SU-DHL-6 (cell line): ENCODE results near the gene GAS7.

Experiments used
- H2AFZ ChIP-seq: fragments of 200-600 bp; sonication (generic); 2 replicates; pipeline ENCODE4 v1.6.1; 2014; ENCODE audit warnings: low read depth, mild to moderate bottlenecking, moderate library complexity, mixed read lengths, antibody characterized with exemption, low read length; ENCODE audit not compliant: severe bottlenecking
- H3F3A ChIP-seq: fragments of 200-600 bp; shearing (Covaris generic); 2 replicates; pipeline ENCODE4 v1.6.0; 2016; ENCODE audit warnings: antibody characterized with exemption, mild to moderate bottlenecking; ENCODE audit not compliant: insufficient read depth
- H3K27ac ChIP-seq: fragments of 200-600 bp; sonication (generic); 2 replicates; pipeline ENCODE4 v1.5.1; 2016; ENCODE audit warnings: low read depth, mild to moderate bottlenecking, low read length, moderate library complexity, mixed read lengths
- H3K27me3 ChIP-seq: fragments of 200-600 bp; sonication (generic), shearing (Covaris generic); 2 replicates; pipeline ENCODE4 v1.6.0; 2014; ENCODE audit warnings: mild to moderate bottlenecking, low read length
- H3K36me3 ChIP-seq: fragments of 200-600 bp; sonication (generic); 2 replicates; pipeline ENCODE4 v1.6.1; 2014; ENCODE audit warnings: mild to moderate bottlenecking, low read length, mixed read lengths
- H3K4me2 ChIP-seq: fragments of 300-600, 200-600 bp; shearing (Covaris generic), sonication (generic); 2 replicates; pipeline ENCODE4 v1.6.0; 2014; ENCODE audit warnings: low read length, low read depth, mild to moderate bottlenecking; ENCODE audit not compliant: poor library complexity, severe bottlenecking
- H3K4me3 ChIP-seq: fragments of 200-600 bp; sonication (generic); 2 replicates; pipeline ENCODE4 v1.5.1; 2014; ENCODE audit warnings: antibody characterized with exemption, low read length, mild to moderate bottlenecking, mixed read lengths; ENCODE audit not compliant: insufficient read depth, poor library complexity, severe bottlenecking
- H3K79me2 ChIP-seq: fragments of 200-600 bp; sonication (generic); 2 replicates; pipeline ENCODE4 v1.6.1; 2014; ENCODE audit warnings: mild to moderate bottlenecking, low read length, moderate library complexity; ENCODE audit not compliant: insufficient read depth
- H3K9ac ChIP-seq: fragments of 200-600 bp; sonication (generic); 2 replicates; pipeline ENCODE4 v1.7.0; 2014; ENCODE audit warnings: mild to moderate bottlenecking, low read length
- H3K9me2 ChIP-seq: fragments of 200-600 bp; sonication (generic); replicated peaks from 2 replicates; pipeline ENCODE4 v1.6.1; 2014; ENCODE audit warnings: low read length; ENCODE audit not compliant: insufficient read depth
- H3K9me3 ChIP-seq: fragments of 200-600 bp; sonication (generic); 2 replicates; pipeline ENCODE4 v1.6.1; 2014; ENCODE audit warnings: low read length, mixed read lengths; ENCODE audit not compliant: insufficient read depth
- H4K20me1 ChIP-seq: fragments of 200-600 bp; sonication (generic); 2 replicates; pipeline ENCODE4 v1.6.1; 2014; ENCODE audit warnings: low read depth, mild to moderate bottlenecking, antibody characterized with exemption, low read length, moderate library complexity, mixed read lengths
- CTCF ChIP-seq: fragments of 200-600 bp; sonication (generic); IDR thresholded peaks from one replicate; pipeline ENCODE4 v1.5.1; 2017; ENCODE audit warnings: antibody characterized with exemption, mild to moderate bottlenecking, low read length, moderate library complexity; ENCODE audit not compliant: insufficient read depth, poor library complexity, severe bottlenecking
- EZH2phosphoT487 ChIP-seq: fragments of 200-600 bp; sonication (generic), shearing (Covaris generic); conservative IDR thresholded peaks from 2 replicates; pipeline ENCODE4 v1.6.1; 2018; ENCODE audit warnings: mild to moderate bottlenecking, antibody characterized with exemption, low read length, moderate library complexity, mixed read lengths

Gene GAS7

GRCh38 chr17:10050597-10051101 lies 147.8 kb downstream of the GAS7 start:
- Histone ChIP-seq H3K9me2 (no peaks in the 10 kb centered on the region), H3K9ac (no peak overlapping the region), H2AFZ (no peak overlapping the region), H3K36me3 (no peaks in the 10 kb centered on the region), H3K79me2 (no peaks in the 10 kb centered on the region), H3F3A (0 out of 2 replicates have a peak, but pooled peaks cover 4% of the 10 kb centered on the region), H4K20me1 (no peaks in the 10 kb centered on the region), H3K4me2 (peak overlapping the region; percentile 4), H3K27me3 (no peaks in the 10 kb centered on the region), H3K4me3 (no peak overlapping the region), H3K9me3 (no peaks in the 10 kb centered on the region), H3K27ac (no peak overlapping the region)
- TF ChIP-seq CTCF (no peak), EZH2phosphoT487 (no peak)

GRCh38 chr17:10048629-10049350 lies 149.6 kb downstream of the GAS7 start:
- H3K27me3 ChIP-seq: peaks cover 3% of the 10 kb centered on the region; the same call in 1 of the 2 replicates
- no peak overlapping the region for H2AFZ ChIP-seq
- no peaks in the 10 kb centered on the region for H3K9me3 ChIP-seq
- no peak overlapping the region for H3K27ac ChIP-seq
- H3K9me2 ChIP-seq: no peaks in the 10 kb centered on the region
- no peak overlapping the region for H3K4me2 ChIP-seq
- H3K4me3 ChIP-seq: no peak overlapping the region
- TF ChIP-seq EZH2phosphoT487 (no peak), CTCF (no peak)
- 0 out of 2 replicates have a peak, but pooled peaks cover 4% of the 10 kb centered on the region for H3F3A ChIP-seq
- no peak overlapping the region for H3K9ac ChIP-seq
- no peaks in the 10 kb centered on the region for H4K20me1 ChIP-seq
- H3K79me2 ChIP-seq: no peaks in the 10 kb centered on the region
- H3K36me3 ChIP-seq: no peaks in the 10 kb centered on the region

- Histone ChIP-seq H3K79me2 (no peaks in the 10 kb centered on the region), H3K27ac (0 out of 2 replicates have a peak overlapping the region, but pooled peaks have one; percentile 0), H3K4me2 (peak overlapping the region; percentile 31), H3F3A (0 out of 2 replicates have a peak, but pooled peaks cover 4% of the 10 kb centered on the region), H3K27me3 (peaks cover 3% of the 10 kb centered on the region; the same call in 1 of the 2 replicates), H3K4me3 (no peak overlapping the region), H3K9ac (no peak overlapping the region), H2AFZ (no peak overlapping the region), H3K36me3 (no peaks in the 10 kb centered on the region), H4K20me1 (no peaks in the 10 kb centered on the region), H3K9me2 (no peaks in the 10 kb centered on the region), H3K9me3 (no peaks in the 10 kb centered on the region)
- TF ChIP-seq EZH2phosphoT487: no peak
- TF ChIP-seq CTCF: no peak
Observed at GRCh38 chr17:10046786-10047785, 151.3 kb downstream of the GAS7 start.
